GM18498 (cell line): ENCODE measurements around the gene PEX7.
"Not testable (repeated sequence)": the region's sequence is repeated elsewhere in the genome, so short reads cannot be mapped to it uniquely, and the experiment has no call there.

Experiments
- ATAC-seq: cut with Tn5 transposase; IDR thresholded peaks from one replicate; pipeline ENCODE4 v1.9.1; 2021; ENCODE audit warnings: mild to moderate bottlenecking, moderate library complexity; ENCODE audit not compliant: unreplicated experiment

Gene PEX7

GRCh38 chr6:136947037-136947436 lies 124.6 kb downstream of the PEX7 start:
- no peak for ATAC-seq

DNA sequence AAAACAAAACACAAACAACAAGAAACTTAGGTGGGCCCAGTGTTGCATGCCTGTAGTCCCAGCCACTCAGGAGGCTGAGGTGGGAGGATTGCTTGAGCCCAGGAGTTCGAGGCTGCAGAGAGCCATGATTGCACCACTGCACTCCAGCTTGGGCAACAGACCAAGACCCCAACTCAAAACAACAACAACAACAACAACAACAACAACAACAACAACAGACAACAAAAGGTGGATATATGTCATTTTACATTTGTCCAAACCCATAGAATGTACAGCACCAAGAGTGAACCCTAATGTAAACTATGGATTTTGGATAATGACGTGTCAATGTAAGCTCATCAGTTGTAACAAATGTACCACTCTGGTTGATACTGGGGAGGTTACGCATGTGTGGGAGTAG lies 127.6 kb downstream of the PEX7 start:
- ATAC-seq: not testable (repeated sequence)

DNA sequence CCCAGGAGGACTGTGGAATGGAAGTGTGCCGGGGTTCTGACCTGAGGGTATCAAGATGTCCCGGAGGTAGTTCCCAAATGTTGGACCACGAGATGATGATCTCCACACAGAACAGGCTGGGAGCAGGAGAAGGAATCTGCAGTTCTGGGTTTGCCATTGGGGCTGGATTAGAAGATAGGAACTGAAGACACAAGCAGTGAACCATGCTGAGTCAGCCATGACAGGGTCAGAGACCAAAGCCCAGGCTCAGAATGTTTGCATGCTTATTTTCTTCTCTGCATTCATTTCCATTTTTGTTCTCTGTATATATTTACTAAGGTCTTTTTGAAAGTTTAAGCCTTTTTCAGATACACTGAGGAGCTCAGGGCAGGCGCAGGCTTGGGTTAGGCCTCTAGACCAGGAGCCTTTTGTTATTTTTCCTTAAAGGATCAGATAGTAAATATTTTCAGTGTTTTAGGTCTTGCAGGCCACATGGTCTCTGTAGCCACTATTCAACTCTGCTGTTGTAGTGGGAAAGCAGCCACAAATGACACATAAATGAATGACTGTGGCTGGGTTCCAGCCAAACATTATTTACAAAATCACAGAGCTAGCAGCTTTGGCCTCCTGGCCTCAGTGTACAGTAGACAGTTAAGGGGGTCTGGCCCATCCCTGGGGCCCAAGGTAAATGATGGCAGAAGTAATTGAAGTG lies 128.2 kb downstream of the PEX7 start:
- ATAC-seq: no peak

DNA sequence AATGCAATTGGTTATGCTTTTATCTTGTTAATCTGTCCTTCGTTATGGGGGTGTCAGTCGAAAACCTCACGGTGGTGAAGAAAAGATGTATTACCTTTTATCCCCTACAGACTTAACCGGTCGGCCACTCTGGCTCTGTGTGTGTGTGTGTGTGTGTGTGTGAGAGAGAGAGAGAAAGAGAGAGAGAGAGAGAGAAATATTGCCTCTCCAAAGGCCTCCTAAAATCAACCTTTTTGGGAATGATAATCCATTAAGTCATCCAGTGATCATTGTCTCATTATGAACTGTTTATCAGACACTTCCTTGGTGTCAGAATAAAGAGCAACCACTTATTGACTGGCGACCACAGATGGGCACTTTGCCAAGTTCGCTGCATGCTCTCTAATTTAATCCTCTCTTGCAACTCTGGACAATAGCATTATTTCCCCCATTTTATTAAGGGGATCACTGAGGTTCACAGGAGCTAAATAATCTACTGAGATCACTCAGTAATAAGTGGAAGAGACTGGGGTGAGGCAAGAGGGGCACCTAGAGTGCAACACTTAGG lies 130.4 kb downstream of the PEX7 start:
- ATAC-seq: no peak

DNA sequence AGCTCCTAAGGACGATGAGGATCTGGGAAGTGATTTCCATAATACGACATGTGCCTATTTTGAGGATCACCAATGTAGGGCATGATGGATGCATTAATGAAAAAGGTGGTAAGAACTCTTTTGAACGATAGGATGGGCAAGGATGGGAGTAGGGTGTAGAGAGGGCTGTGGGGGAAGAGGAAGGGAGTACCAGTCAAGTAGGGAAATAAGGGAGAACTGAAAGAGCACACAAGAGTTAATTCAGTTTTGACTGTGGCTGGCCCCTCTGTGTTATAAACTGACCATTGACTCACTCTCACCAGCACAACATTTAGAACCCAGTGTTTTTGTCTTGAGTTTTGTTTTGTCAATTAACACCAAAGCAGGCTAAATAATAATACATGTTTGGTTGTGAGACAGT lies 132.7 kb downstream of the PEX7 start:
- ATAC-seq: no peak

- ATAC-seq: no peak
Observed at GRCh38 chr6:136956590-136957544, 134.5 kb downstream of the PEX7 start.

- ATAC-seq: no peak
Observed at GRCh38 chr6:136958168-136958567, 135.8 kb downstream of the PEX7 start.

- no peak for ATAC-seq
Observed at GRCh38 chr6:136959471-136959891, 137.1 kb downstream of the PEX7 start.

DNA sequence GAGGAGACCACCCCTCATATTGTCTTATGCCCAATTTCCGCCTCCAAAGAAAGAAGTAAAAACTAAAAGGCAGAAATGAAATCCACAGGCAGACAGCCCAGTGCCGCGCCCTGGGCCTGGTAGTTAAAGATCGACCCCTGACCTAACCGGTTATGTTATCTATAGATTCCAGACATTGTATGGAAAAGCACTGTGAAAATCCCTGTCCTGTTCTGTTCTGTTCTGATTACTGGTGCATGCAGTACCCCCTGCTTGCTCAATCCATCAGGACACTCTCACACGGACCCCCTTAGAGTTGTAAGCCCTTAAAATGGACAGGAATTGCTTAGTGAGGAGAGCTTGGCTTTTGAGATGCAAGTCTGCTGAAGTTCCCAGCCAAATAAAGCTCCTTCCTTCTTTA lies 137.5 kb downstream of the PEX7 start:
- not testable (repeated sequence) for ATAC-seq

DNA sequence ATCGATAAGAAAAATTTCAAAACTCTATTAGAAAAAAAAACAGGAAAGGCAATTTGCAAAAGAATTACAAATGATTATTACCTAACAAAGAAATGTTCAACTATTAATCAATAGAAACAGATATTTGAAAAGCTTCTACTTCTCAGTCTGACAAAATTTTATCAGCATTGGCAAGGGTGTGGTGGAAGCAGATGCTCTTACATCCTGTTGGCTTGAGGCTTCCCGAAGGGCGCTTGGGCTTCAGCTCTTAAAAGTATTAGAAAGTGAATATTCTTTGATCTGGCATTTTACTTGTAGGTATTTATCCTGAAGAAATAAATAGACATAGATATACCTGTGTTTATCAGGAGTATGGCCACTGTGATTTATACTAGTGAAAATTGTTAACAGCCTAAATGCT lies 138.4 kb downstream of the PEX7 start:
- no peak for ATAC-seq

DNA sequence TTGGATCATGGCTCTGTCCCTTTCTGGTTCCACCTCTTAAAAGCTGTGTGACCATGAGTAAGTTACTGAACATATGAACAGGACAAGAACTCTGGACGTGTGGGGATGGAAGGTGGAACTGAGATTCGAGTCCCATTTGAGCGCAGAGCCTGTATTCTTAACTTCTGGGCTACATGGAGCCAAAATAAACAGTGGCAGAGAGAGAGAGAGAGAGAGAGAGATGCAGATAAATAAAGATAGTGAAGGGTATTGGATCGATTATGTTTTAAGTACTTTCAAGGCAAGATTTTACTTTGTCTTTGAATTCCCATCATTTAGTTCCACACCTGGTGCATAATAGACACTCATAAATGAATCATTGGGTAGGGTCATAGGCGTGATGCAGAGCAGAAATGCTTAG lies 139.5 kb downstream of the PEX7 start:
- no peak for ATAC-seq

DNA sequence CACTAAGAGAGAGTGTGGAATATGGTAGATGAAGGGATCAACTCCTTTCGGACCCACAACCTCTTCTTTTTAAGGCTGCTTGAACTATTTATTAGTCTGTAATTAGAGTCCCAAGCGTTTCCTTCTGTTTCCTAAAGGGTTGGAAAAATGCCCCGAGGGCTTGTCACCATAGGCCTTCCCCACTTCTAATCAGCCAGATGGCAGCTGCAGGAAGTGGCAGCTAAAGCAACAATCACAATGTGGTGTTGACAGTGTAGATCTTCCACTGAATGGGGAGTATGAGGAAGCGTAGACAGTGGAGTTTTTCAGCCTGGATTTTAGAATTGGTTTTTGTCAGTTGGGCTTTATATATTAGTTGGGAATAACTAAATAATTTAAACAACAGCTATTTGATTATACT lies 140.3 kb downstream of the PEX7 start:
- no peak for ATAC-seq

- no peak for ATAC-seq
Observed at GRCh38 chr6:136963259-136963658, 140.9 kb downstream of the PEX7 start.
